HG03432 (cell line): ENCODE results near the gene CASP10.
A peak's percentile ranks its signal among the peaks of the same experiment; 100 is the strongest.

Experiments
- ATAC-seq: cut with Tn5 transposase; IDR thresholded peaks from one replicate; pipeline ENCODE4 v1.9.1; 2021; ENCODE audit warnings: mild to moderate bottlenecking, moderate library complexity; ENCODE audit not compliant: unreplicated experiment

Gene CASP10

DNA sequence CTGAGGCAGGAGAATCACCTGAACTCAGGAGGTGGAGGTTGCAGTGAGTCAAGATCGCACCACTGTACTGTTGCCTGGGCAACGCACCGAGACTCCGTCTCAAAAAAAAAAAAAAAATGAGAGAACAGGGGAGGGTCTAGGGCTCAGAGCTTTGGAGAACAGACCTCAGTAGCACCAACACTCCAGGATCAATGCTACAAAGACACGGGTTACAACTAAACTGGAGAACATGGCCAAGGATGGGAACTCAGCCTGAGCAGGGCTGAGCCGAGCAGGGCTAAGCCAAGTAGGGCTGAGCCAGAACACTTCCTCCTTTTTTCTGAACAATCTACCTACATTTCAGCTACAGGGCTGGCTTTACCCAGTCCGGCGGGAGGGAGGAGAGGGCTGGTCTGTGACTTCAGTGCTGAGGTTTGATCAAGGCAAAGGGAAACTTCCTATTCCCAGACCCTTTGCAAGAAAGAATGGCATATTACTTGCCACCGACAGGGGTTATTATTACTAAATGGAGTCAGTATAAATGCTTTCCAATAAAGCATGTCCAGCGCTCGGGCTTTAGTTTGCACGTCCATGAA is 74.5 kb downstream of the CASP10 start:
- ATAC-seq: peak; percentile 52

GRCh38 chr2:201257956-201258665 is 75.2 kb downstream of the CASP10 start:
- ATAC-seq: peak; percentile 78

DNA sequence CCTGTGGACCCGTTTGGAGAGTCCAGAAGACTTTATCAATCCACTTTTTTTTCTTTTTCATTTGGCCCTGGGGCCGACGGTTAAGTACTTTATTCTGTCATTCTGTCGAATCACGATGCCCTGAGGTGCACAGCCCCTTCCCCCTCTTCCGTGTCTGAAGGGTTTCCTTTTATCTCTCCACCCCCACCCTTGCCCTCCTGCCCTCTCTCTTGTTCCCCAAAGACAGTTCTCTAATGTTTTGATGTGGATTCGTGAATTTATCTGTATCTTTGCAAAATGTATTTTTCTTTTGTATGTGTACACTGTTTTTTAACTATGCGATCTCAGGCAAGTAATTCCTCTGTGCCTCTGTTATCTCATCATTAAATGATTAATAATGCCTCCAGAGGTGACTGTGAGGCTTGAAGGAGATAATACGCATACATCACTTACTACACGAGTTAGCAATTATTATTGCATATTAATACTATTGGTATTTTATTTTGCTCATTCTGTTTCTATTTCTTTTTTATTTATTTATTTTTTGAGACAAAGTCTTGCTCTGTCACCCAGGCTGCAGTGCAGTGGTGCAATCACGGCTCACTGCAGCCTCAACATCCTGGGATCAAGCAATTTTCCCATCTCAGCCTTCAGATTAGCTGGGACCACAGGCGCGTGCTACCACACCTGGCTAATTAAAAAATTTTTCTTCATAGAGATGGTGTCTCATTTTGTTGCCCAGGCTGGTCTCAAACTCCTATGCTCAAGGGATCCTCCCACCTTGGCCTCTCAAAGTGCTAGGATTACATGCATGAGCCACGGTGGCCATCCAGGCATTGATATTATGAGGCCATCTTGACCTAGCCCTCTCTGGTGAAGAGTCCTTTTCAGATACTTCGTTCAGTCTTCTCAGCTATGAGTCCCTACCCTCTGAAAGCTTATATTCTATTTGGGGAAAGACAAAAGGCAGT is 76.0 kb downstream of the CASP10 start:
- ATAC-seq: no peak

DNA sequence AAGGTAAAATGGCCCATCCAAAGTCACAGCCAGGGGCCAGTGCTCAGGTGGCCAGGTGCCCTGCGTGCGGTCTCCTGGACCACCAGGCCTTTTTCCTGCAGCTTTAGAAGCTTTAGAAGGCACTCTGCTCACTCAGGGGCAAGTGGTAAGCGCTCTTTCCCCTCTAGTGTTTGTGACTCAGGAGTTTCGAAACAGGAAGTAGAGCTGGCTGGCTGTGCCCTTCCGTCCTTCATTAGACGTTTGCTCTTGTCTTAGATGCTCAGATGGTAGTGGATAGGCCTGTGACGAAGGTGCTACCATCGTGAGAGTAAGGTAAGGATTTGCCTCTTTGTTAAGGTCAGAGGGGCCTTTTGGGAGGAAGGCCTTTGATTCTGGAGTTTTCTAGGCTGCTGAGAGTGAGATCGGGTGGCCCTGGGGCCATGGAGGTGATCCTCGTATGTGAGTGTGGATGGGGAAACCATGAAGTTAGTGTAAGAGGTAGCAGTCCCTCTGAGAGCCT is 77.4 kb downstream of the CASP10 start, which contains the start of gene CASP8:
Gene CASP8, plus strand, starts transcription at position 235 of the 499 bp plus-strand sequence. CDS start 5,951 bp downstream, outside the sequence.
- peak; percentile 34 for ATAC-seq

GRCh38 chr2:201261471-201261870 is 78.5 kb downstream of the CASP10 start:
- ATAC-seq: no peak

- no peak for ATAC-seq
Measured at GRCh38 chr2:201261906-201262305, 79.0 kb downstream of the CASP10 start.

GRCh38 chr2:201262718-201263117 is 79.8 kb downstream of the CASP10 start:
- no peak for ATAC-seq

DNA sequence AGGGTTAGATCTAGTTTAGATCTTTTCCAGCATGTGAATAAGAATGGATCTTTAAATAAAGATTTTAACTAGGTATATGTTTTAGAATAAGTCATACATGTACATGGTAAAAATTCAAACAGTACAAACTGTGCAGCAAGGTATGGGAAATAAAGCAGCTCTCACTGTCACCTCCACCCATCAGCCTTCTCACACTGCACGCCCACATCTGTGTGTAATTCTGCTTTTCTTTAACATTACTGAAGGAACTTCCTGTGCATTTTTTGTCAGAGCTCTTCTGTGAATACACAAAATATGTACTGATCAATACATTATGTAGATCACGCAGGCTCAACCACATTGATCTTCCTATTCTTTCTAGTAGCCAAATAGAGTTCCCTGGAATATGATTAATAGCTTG is 80.8 kb downstream of the CASP10 start:
- ATAC-seq: no peak

GRCh38 chr2:201264472-201265173 is 81.7 kb downstream of the CASP10 start:
- ATAC-seq: no peak

DNA sequence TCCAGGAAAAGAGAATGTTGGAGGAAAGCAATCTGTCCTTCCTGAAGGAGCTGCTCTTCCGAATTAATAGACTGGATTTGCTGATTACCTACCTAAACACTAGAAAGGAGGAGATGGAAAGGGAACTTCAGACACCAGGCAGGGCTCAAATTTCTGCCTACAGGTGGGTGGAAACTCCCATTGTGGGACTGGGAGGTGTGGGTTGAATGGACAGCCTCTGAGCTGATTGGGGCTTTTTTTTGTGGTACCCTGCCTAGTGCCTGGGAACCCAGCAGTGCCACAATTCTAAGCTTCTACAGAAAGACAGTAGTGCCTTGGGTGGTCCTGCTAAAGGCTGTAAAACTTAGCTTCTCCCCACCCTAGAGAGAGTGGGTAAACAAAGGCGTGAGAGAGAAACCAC is 83.7 kb downstream of the CASP10 start:
- no peak for ATAC-seq

DNA sequence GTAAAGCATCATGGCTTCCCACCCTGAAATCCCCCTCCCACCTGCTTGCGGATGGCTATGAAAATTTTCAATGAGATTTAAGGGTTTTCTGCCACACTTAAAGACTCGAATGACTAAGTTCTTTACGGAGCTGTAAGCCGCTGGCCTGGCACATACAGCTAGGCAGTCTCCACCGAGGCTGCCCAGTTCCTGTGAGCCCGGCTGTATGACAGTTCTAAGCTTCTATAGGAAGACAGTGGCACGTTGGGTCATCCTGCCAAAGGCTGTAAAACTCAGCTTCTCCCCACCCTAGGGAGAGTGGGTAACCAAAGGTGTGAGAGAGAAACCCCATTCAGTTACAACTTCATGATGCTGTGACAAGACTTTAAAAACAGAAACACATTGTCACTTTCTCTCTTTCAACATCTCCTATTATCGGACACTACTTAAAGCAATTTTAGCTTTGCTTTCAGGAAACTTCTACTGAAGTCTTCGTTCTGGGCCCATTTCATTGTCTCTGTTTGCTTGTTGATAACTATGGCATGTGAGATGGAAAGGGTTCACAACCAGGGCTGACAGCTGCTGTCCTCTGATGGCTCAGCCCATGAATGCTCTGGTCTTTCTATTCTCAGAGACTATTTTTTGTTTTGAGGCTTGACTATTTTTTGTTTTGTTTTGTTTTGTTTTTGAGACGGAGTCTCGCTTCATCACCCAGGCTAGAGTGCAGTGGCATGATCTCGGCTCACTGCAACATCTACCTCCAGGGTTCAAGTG is 84.5 kb downstream of the CASP10 start:
- ATAC-seq: no peak

DNA sequence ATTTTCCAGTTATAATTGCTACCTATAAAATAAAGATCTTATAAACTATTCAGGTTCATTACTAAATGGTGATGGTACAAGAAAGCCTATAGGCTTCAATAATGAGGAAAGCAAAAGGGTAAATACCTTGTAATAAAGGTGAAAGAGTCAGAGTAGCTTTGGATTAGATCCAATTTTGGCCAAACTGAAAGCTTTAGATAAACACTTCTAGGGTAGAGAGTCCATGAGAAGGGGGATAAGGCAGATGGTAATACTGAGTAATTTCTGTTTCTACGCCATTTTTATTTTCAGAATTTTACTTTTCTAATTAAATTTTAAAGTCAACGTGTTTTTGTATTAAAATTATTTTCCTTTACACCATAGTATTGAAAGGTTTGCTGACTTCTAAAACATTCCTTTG is 86.8 kb downstream of the CASP10 start:
- no peak for ATAC-seq

DNA sequence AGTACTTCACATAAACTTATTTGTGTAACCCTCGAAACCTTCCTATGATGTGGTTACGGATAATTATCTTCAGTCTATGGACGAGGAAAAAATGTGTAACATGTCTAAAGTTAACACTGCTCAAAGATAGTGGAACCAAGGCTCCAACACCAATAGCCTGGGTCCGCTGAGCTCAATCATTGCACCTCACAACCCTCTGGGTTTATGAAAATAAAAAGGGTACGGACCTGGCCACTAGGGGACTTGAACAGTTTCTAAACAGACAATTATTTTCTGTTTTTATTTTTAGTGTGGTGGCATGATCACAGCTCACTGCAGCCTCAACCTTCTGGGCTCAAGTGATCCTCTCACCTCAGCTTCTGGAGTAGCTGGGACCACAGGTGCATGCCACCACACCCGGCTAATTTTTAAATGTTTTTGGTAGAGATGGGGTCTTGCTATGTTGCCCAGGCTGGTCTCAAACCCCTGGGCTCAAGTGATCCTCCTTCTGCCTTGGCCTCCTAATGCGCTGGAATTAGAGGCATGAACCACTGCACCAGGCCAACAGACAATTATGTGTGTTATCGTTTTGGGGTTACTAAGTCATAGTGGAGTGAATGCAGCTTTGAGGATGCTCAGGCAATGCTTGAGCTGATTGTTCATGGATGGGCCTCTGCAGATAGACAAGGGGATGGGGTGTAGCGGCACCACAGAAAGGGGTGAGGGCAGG is 87.5 kb downstream of the CASP10 start:
- ATAC-seq: no peak

DNA sequence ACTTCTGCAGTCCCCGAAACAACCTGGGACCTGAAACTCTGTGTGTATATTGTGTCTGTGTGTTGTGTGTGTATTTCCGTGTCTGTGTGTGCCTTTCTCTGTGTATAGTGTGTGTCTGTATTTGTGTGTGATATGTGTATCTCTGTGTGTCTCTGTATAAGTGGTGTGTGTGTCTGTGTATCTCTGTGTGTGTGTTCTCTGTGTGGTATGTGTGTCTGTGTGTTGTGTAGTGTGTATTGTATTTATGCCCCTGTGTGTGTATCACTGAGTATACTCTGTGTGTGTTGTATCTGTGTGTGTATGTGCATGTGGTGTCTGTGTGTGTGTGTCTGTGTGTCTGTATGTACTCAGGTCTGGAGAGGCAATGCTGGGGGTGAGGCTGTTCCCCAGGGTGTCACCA is 89.0 kb downstream of the CASP10 start:
- no peak for ATAC-seq

DNA sequence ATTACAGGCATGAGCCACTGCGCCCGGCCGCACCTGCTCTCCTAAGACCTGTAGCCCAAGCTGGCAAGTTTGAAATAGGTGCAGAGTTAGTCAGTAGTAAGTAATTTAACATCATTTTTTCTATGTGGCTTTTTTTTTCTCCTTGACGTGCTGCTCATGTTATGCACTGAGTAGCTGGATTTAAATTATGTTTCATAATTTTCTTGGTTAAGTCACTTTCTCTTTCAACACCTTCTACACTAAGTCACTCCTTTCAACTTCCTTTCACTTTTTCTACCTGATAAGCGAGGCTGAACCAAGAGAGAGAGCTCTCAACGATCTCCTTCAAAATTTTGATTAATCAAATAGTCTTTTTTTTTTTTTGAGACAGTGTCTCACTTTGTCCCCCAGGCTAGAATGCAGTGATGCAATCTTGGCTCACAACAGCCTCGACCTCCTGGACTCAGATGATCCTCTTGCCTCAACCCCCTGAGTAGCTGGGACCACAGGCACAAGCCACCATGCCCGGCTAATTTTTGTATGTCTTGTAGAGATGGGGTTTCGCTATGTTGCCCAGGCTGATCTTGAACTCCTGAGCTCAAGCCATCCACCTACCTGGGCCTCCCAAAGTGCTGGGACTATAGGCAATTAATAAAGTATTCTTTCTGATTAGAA is 90.5 kb downstream of the CASP10 start:
- ATAC-seq: no peak

DNA sequence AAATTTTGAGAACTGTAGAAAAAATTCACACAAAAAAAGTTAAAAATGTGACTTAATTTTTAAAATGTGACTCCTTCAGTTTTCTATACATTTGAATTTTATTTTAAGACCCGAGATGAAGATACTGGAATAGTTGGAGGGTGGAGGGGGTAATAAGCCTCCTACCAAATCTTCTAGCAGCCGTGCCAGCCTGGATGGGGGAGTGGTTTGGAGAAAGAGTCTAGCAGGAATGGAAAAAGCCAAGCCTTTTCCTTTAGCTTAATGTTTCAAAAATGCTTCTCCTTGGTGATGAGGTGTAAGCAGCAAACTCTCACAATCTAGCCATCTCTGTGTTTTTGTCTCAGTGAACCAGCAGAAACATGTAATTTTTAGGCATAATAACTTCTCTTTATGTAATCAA is 92.1 kb downstream of the CASP10 start:
- ATAC-seq: no peak

DNA sequence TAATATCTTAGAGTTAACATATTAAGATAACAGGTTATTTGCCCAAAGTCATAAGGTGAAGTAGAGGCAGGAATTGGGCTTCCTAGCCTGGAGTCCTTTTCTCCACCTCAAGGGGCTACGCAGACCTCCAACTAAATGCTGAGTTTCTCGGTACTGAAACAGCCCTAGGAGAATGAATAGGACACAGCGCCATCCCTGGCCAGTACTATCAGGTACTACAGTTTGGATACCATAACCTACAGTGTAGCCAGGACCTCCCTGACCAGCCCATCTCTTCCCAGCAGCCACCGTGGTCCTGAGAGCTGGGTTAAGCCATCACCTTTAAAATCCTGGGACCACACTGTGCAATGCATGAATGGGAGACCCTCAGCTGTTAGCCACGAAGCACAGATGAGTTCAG is 93.0 kb downstream of the CASP10 start:
- ATAC-seq: no peak

GRCh38 chr2:201276511-201276910 is 93.6 kb downstream of the CASP10 start:
- ATAC-seq: no peak
